H1 (cell line): ENCODE measurements around the gene UCN. TPM values are rescaled to one million over a fixed set of nuclear protein-coding genes. Genes with fewer than 3 reads are reported as not detected.

Source experiments
- CTCF ChIA-PET: fragments of 300-600 bp; sonication (Branson Sonifier 250); formaldehyde crosslinking; loops from one replicate; lab custom pipeline; 2021; ENCODE audit not compliant: partially characterized antibody; lab: Charles Lee
- POLR2A ChIA-PET: fragments of 300-600 bp; sonication (Branson Sonifier 250); formaldehyde crosslinking; loops from one replicate; lab custom pipeline; 2021; ENCODE audit warnings: inconsistent platforms; ENCODE audit not compliant: partially characterized antibody; lab: Charles Lee
- DNase-seq, 2 experiments: peaks; one replicate each; pipeline versions ENCODE4 v3.0.0 to v3.0.0-alpha.2; 2010 to 2022; ENCODE audit warnings: low spot score in 2 of 2, low read depth in 1 of 2, mixed read lengths in 1 of 2
- FAIRE-seq: peaks from 2 replicates; lab custom pipeline; 2011; peaks lifted over from hg19 to GRCh38; lab: Jason Lieb, UNC
- H2AFZ ChIP-seq: 2 replicates; pipeline ENCODE4 v1.8.1; 2012; ENCODE audit warnings: low read length, inconsistent platforms
- H2AK5ac ChIP-seq: 2 replicates; pipeline ENCODE4 v1.6.1; 2013; ENCODE audit warnings: low read depth, low read length
- H2BK120ac ChIP-seq: replicated peaks from 2 replicates; pipeline ENCODE3; 2013; ENCODE audit warnings: low read depth, low read length, inconsistent platforms
- H2BK12ac ChIP-seq: 2 replicates; pipeline ENCODE4 v1.6.1; 2013; ENCODE audit warnings: low read depth, low read length
- H2BK15ac ChIP-seq: 2 replicates; pipeline ENCODE4 v1.6.1; 2013; ENCODE audit warnings: low read length
- H2BK20ac ChIP-seq: 2 replicates; pipeline ENCODE4 v1.6.1; 2013; ENCODE audit warnings: low read length
- H2BK5ac ChIP-seq: 2 replicates; pipeline ENCODE4 v1.6.1; 2013; ENCODE audit warnings: low read depth, low read length
- H3K14ac ChIP-seq: 2 replicates; pipeline ENCODE4 v1.6.1; 2013; ENCODE audit warnings: inconsistent platforms; ENCODE audit not compliant: insufficient read length
- H3K18ac ChIP-seq: 2 replicates; pipeline ENCODE4 v1.6.1; 2013; ENCODE audit warnings: low read length; ENCODE audit errors: extremely low read depth
- H3K23ac ChIP-seq: 2 replicates; pipeline ENCODE4 v1.6.1; 2013; ENCODE audit warnings: inconsistent platforms; ENCODE audit not compliant: insufficient read length
- H3K23me2 ChIP-seq: 2 replicates; pipeline ENCODE4 v1.6.1; 2013; ENCODE audit warnings: low read depth, low read length
- H3K27ac ChIP-seq: 2 replicates; pipeline ENCODE4 v1.6.1; 2011; ENCODE audit warnings: low read depth, low read length, inconsistent platforms
- H3K27me3 ChIP-seq, 4 experiments: replicated peaks in 1 of 4; 1 replicate in 1 of 4; 2 replicates in 3 of 4; pipeline versions ENCODE4 v1.6.1 to v1.8.1; 2011 to 2013; ENCODE audit warnings: low read length in 3 of 4, mild to moderate bottlenecking in 3 of 4, inconsistent platforms in 2 of 4, mixed read lengths in 2 of 4, moderate library complexity in 1 of 4; ENCODE audit not compliant: control insufficient read depth in 3 of 4, insufficient read depth in 3 of 4; ENCODE audit errors: extremely low read depth in 1 of 4
- H3K36me3 ChIP-seq, 4 experiments: 2 replicates each; pipeline versions ENCODE4 v1.6.1 to v1.8.1; 2011 to 2013; ENCODE audit warnings: mild to moderate bottlenecking in 4 of 4, low read length in 3 of 4, moderate library complexity in 2 of 4, control low read depth in 1 of 4, inconsistent platforms in 1 of 4; ENCODE audit not compliant: insufficient read depth in 4 of 4, control insufficient read depth in 2 of 4
- H3K4ac ChIP-seq: replicated peaks from 2 replicates; pipeline ENCODE3; 2013; ENCODE audit warnings: low read length, low read depth, mixed read lengths, inconsistent platforms; ENCODE audit not compliant: insufficient read length
- H3K4me1 ChIP-seq, 4 experiments: replicated peaks in 1 of 4; 1 replicate in 1 of 4; 2 replicates in 3 of 4; pipeline versions ENCODE4 v1.6.1 to v1.8.1; 2011 to 2013; ENCODE audit warnings: low read length in 3 of 4, inconsistent platforms in 2 of 4, mixed read lengths in 1 of 4; ENCODE audit not compliant: insufficient read depth in 4 of 4, control insufficient read depth in 3 of 4
- H3K4me2 ChIP-seq, 2 experiments: 2 replicates each; pipeline versions ENCODE4 v1.6.1 to v1.8.1; 2011 to 2013; ENCODE audit warnings: low read depth in 2 of 2, low read length in 2 of 2, control low read depth in 1 of 2, inconsistent platforms in 1 of 2, mild to moderate bottlenecking in 1 of 2; ENCODE audit not compliant: insufficient read depth in 1 of 2
- H3K4me3 ChIP-seq, 4 experiments: fragments of 200-600, 300-600 bp in 1 of 4; sonication (generic), shearing (Covaris generic), sonication (Bioruptor Twin) in 1 of 4; 2 replicates each; pipeline versions ENCODE4 v1.5.1 to v1.8.1; 2011 to 2016; ENCODE audit warnings: low read length in 4 of 4, low read depth in 3 of 4, control low read depth in 2 of 4, inconsistent platforms in 2 of 4, mild to moderate bottlenecking in 2 of 4, mixed read lengths in 1 of 4, moderate library complexity in 1 of 4; ENCODE audit not compliant: insufficient read depth in 2 of 4; ENCODE audit errors: extremely low read depth in 1 of 4
- H3K56ac ChIP-seq: replicated peaks from 2 replicates; pipeline ENCODE3; 2013; ENCODE audit warnings: low read depth, mild to moderate bottlenecking, mixed read lengths, low read length, inconsistent platforms; ENCODE audit not compliant: insufficient read length
- H3K79me1 ChIP-seq: 2 replicates; pipeline ENCODE4 v1.6.1; 2013; ENCODE audit warnings: low read depth, low read length, control low read depth
- H3K79me2 ChIP-seq, 2 experiments: 2 replicates each; pipeline versions ENCODE4 v1.6.1 to v1.8.1; 2012 to 2013; ENCODE audit warnings: low read length in 2 of 2, mild to moderate bottlenecking in 2 of 2, inconsistent platforms in 1 of 2; ENCODE audit not compliant: insufficient read depth in 2 of 2, control insufficient read depth in 1 of 2
- H3K9ac ChIP-seq, 4 experiments: replicated peaks in 1 of 4; 1 replicate in 1 of 4; 2 replicates in 3 of 4; pipeline versions ENCODE4 v1.6.1 to v1.8.1; 2011 to 2013; ENCODE audit warnings: low read depth in 3 of 4, low read length in 3 of 4, control low read depth in 2 of 4, mild to moderate bottlenecking in 2 of 4, moderate library complexity in 2 of 4, inconsistent platforms in 1 of 4; ENCODE audit errors: extremely low read depth in 1 of 4
- H3K9me3 ChIP-seq, 2 experiments: 2 replicates each; pipeline versions ENCODE4 v1.6.1 to v1.8.1; 2012 to 2013; ENCODE audit warnings: mild to moderate bottlenecking in 2 of 2, moderate library complexity in 2 of 2, control low read depth in 1 of 2, inconsistent platforms in 1 of 2, low read depth in 1 of 2, low read length in 1 of 2, mixed read lengths in 1 of 2; ENCODE audit not compliant: insufficient read depth in 2 of 2
- H4K20me1 ChIP-seq, 2 experiments: replicated peaks in 1 of 2; 2 replicates each; pipeline versions ENCODE3 to v1.8.1; 2011 to 2013; ENCODE audit warnings: inconsistent platforms in 2 of 2, low read length in 2 of 2, mild to moderate bottlenecking in 1 of 2; ENCODE audit not compliant: insufficient read depth in 2 of 2, control insufficient read depth in 1 of 2
- H4K5ac ChIP-seq: 2 replicates; pipeline ENCODE4 v1.6.1; 2013; ENCODE audit warnings: low read length, low read depth, mixed read lengths, inconsistent platforms; ENCODE audit not compliant: insufficient read length
- H4K8ac ChIP-seq: 2 replicates; pipeline ENCODE4 v1.8.0; 2013; ENCODE audit warnings: mild to moderate bottlenecking, moderate library complexity, low read length, inconsistent platforms; ENCODE audit not compliant: insufficient read depth; ENCODE audit errors: extremely low read depth
- H4K91ac ChIP-seq: replicated peaks from 2 replicates; pipeline ENCODE3; 2013; ENCODE audit warnings: low read length, mixed read lengths, inconsistent platforms; ENCODE audit not compliant: insufficient read length
- CHD2 ChIP-seq: IDR thresholded peaks from 2 replicates; pipeline ENCODE4 v1.6.1; 2012; ENCODE audit warnings: low read length, improper control_type of control experiment
- EZH2 ChIP-seq: fragments of 200-600 bp; sonication (generic); IDR thresholded peaks from 2 replicates; pipeline ENCODE4 v1.7.1; 2012; ENCODE audit warnings: low read depth, mild to moderate bottlenecking, moderate library complexity, low read length, inconsistent platforms; ENCODE audit not compliant: severe bottlenecking
- KDM1A ChIP-seq: fragments of 200-600, 300-600 bp; sonication (generic); IDR thresholded peaks from 2 replicates; pipeline ENCODE4 v1.7.1; 2016; ENCODE audit warnings: mild to moderate bottlenecking, low read length, borderline replicate concordance
- NRF1 ChIP-seq: IDR thresholded peaks from 2 replicates; pipeline ENCODE4 v1.6.1; 2011; ENCODE audit warnings: mild to moderate bottlenecking, low read depth, low read length, improper control_type of control experiment
- PHF8 ChIP-seq: fragments of 200-600 bp; sonication (generic); conservative IDR thresholded peaks from 2 replicates; pipeline ENCODE4 v1.7.1; 2012; ENCODE audit warnings: low read depth, mild to moderate bottlenecking, inconsistent platforms, low read length, moderate library complexity
- RFX5 ChIP-seq: IDR thresholded peaks from 2 replicates; pipeline ENCODE4 v1.6.1; 2011; ENCODE audit warnings: low read depth, low read length, improper control_type of control experiment, borderline replicate concordance
- SIRT6 ChIP-seq: IDR thresholded peaks from one replicate; pipeline ENCODE4 v1.7.1; 2012; ENCODE audit warnings: low read length, inconsistent platforms
- TCF12 ChIP-seq: IDR thresholded peaks from 2 replicates; pipeline ENCODE4 v1.6.1; 2011; ENCODE audit warnings: low read depth, mild to moderate bottlenecking, low read length
- WGBS, 2 experiments: shearing (Covaris generic) in 1 of 2; methylation state at CpG; one replicate each; pipeline versions ENCODE4 v1.1.6 to v1.1.7; 2013 to 2015; ENCODE audit warnings: low lambda C conversion rate in 2 of 2, mixed read lengths in 2 of 2, inconsistent platforms in 1 of 2, low coverage in 1 of 2, missing lambda C conversion rate in 1 of 2; ENCODE audit not compliant: insufficient replicate concordance in 2 of 2, insufficient coverage in 1 of 2, insufficient read length in 1 of 2; ENCODE audit errors: extremely low coverage in 1 of 2, missing lambda C conversion rate in 1 of 2; 5-methylcytosine and 5-hydroxymethylcytosine counted together
- polyA plus RNA-seq, 7 experiments: library from polyadenylated mRNA; depleted of rRNA in 3 of 7; stranded (reverse) in 5 of 7; unstranded in 2 of 7; fragments of >200 nt in 5 of 7; fragments of 200-250 nt in 2 of 7; gene quantifications; 1 replicate in 5 of 7; 2 replicates in 1 of 7; 4 replicates in 1 of 7; pipeline versions ENCODE4 v1.2.1 to v1.2.3, GENCODE V29; 2011 to 2013; ENCODE audit warnings: missing spikeins in 2 of 7, mixed read lengths in 2 of 7
- total RNA-seq: library from RNA; stranded (reverse); fragmentation: NEBNext Ultra II Directional; extraction: Animal tissue kit (Norgen Biotek cat#: 25700); gene quantifications from 2 replicates; pipeline ENCODE4 v1.2.1, GENCODE V29; 2021

Gene UCN
- total and polyA plus RNA-seq, 2 of the 8 experiments (the other 6 are each of a cell fraction or from before 2014, with no cell fraction given): 0.35 TPM; not detected in 1

DNA sequence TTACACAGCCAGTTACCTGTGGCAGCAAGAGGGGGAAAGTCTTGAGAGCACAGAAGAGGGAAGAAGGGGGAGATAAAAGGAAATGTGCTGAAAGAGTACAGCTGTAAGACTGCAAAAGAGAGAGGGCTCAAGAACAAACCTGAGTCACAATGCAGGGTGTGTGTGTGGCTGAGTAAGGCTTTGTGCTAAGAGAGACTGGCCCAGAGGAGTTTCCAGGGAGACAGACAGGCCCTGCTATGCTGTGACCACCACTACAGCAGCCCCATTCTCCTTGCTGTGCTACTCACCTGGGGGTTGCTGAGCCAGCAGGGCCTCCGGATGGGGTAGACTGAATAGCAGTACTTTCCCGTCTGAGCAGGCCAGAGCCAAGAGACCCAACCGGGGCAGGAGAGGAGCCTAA lies 27.1 kb upstream of the UCN start:
- Histone ChIP-seq H3K23ac (no peak overlapping the region), H3K4me2 (no peak overlapping the region), H3K9ac (no peak overlapping the region), H4K5ac (no peak overlapping the region), H2BK12ac (no peak overlapping the region), H2BK20ac (no peak overlapping the region), H3K79me1 (no peaks in the 10 kb centered on the region), H4K91ac (no peak overlapping the region), H3K14ac (no peak overlapping the region), H2BK120ac (no peak overlapping the region), H2AFZ (no peak overlapping the region), H4K20me1 (peaks cover 0 to 2% of the 10 kb centered on the region in 2 experiments), H3K79me2 (no peaks in the 10 kb centered on the region), H3K23me2 (no peaks in the 10 kb centered on the region), H2BK15ac (no peak overlapping the region), H3K4ac (no peak overlapping the region), H3K4me1 (no peaks in the 10 kb centered on the region), H2AK5ac (no peak overlapping the region), H4K8ac (no peak overlapping the region), H3K18ac (no peak overlapping the region), H3K4me3 (no peak overlapping the region), H3K56ac (no peak overlapping the region), H2BK5ac (no peak overlapping the region), H3K9me3 (no peaks in the 10 kb centered on the region), H3K36me3 (peaks cover 30 to 77% (median 62%) of the 10 kb centered on the region in 4 experiments; a peak in 7 of 8 replicates), H3K27me3 (no peaks in the 10 kb centered on the region), H3K27ac (no peak overlapping the region)
- FAIRE-seq (no peak), DNase-seq (no peak)
- TF ChIP-seq SIRT6 (no peak), NRF1 (no peak), CHD2 (no peak), PHF8 (no peak), TCF12 (no peak), KDM1A (no peak), RFX5 (no peak), EZH2 (no peak)
- ChIA-PET POLR2A (interaction anchor here (1.0 to 1.5 kb wide), 4 partner anchors 9 to 13 kb away, joined by 3 to 11 read pairs (median 4); partner anchors contain the start of gene MPV17), CTCF (interaction anchor here (0.9 to 2.5 kb wide), 2 partner anchors 16 to 56 kb away, joined by 5 to 8 read pairs; no protein-coding TSS in a partner anchor)
- WGBS, 2 experiments: 97% methylated on average over 3 of the region's 3 CpGs; no CpG with 5 or more reads in 1 of the 2 experiments
